ENCODE measurements around the gene CYP4F12. TPM values are rescaled to one million over a fixed set of nuclear protein-coding genes. Genes with fewer than 3 reads are reported as not detected.

CYP4F12 gene
- total RNA-seq, 2 experiments from 2014 or later, result 0.09 TPM; not detected in 1

- intact Hi-C loops (cut with micrococcal nuclease; ENCODE audit: unreplicated experiment), result no loop called here
- BruUV-seq (replicated peaks), result no TSS peak
- Histone ChIP-seq H3K4me3 (ENCODE audit: low read depth, low read length, poor library complexity, severe bottlenecking) (no peak overlapping the region), H3K4me2 (ENCODE audit: low read length) (no peak overlapping the region), H3K79me2 (ENCODE audit: insufficient read depth, low read depth, low read length) (no peaks in the 10 kb centered on the region), H2AFZ (ENCODE audit: low read length) (no peak overlapping the region), H3K27ac (ENCODE audit: low read depth, low read length, poor library complexity, severe bottlenecking) (no peak overlapping the region), H3K36me3 (ENCODE audit: insufficient read depth, low read length) (no peaks in the 10 kb centered on the region), H3K9me2 (ENCODE audit: insufficient read depth, low read length) (no peaks in the 10 kb centered on the region), H4K20me1 (ENCODE audit: insufficient read depth, low read length) (no peaks in the 10 kb centered on the region), H3K9me3 (ENCODE audit: low read length) (no peaks in the 10 kb centered on the region), H3K4me1 (ENCODE audit: insufficient read depth, low read length, poor library complexity, severe bottlenecking) (no peaks in the 10 kb centered on the region)
- ChIA-PET CTCF (ENCODE audit: unreplicated experiment) (no interaction called here), POLR2A (no interaction called here)
- DNase-seq (ENCODE audit: low spot score), result no peak
- no peak for TF ChIP-seq EZH2phosphoT487 (IDR thresholded peaks at IDR 0.05; ENCODE audit: borderline replicate concordance, low read depth, low read length)
- no peak for TF ChIP-seq CTCF (conservative IDR thresholded peaks at IDR 0.05; ENCODE audit: low read length)
Observed at GRCh38 chr19:15663247-15663646, 9.6 kb upstream of the CYP4F12 start.

GRCh38 chr19:15666186-15666585 lies 6.7 kb upstream of the CYP4F12 start:
- CTCF ChIA-PET (ENCODE audit: unreplicated experiment), result no interaction called here

GRCh38 chr19:15666883-15667282 lies 6.0 kb upstream of the CYP4F12 start:
- intact Hi-C loops (cut with micrococcal nuclease; ENCODE audit: unreplicated experiment), result no loop called here

More at GRCh38 chr19:15666186-15666585, 6.7 kb upstream of the CYP4F12 start:
- no peaks in the 10 kb centered on the region for H3K36me3 ChIP-seq (ENCODE audit: insufficient read depth, low read length)
- TF ChIP-seq EZH2phosphoT487 (IDR thresholded peaks at IDR 0.05; ENCODE audit: borderline replicate concordance, low read depth, low read length), result no peak
- TF ChIP-seq CTCF (conservative IDR thresholded peaks at IDR 0.05; ENCODE audit: low read length), result no peak
- no peak overlapping the region for H3K27ac ChIP-seq (ENCODE audit: low read depth, low read length, poor library complexity, severe bottlenecking)
- no peaks in the 10 kb centered on the region for H3K4me1 ChIP-seq (ENCODE audit: insufficient read depth, low read length, poor library complexity, severe bottlenecking)
- H4K20me1 ChIP-seq (ENCODE audit: insufficient read depth, low read length), result no peaks in the 10 kb centered on the region
- H3K9me3 ChIP-seq (ENCODE audit: low read length), result no peaks in the 10 kb centered on the region
- no TSS peak for BruUV-seq (replicated peaks)
- intact Hi-C loops (cut with micrococcal nuclease; ENCODE audit: unreplicated experiment), result no loop called here
- H3K9me2 ChIP-seq (ENCODE audit: insufficient read depth, low read length), result no peaks in the 10 kb centered on the region
- H3K79me2 ChIP-seq (ENCODE audit: insufficient read depth, low read depth, low read length), result no peaks in the 10 kb centered on the region
- no peak for DNase-seq (ENCODE audit: low spot score)
- H2AFZ ChIP-seq (ENCODE audit: low read length), result no peak overlapping the region
- H3K4me2 ChIP-seq (ENCODE audit: low read length), result no peak overlapping the region
- no peak overlapping the region for H3K4me3 ChIP-seq (ENCODE audit: low read depth, low read length, poor library complexity, severe bottlenecking)
- POLR2A ChIA-PET, result no interaction called here

More at GRCh38 chr19:15666883-15667282, 6.0 kb upstream of the CYP4F12 start:
- CTCF ChIA-PET (ENCODE audit: unreplicated experiment), result no interaction called here
- H3K79me2 ChIP-seq (ENCODE audit: insufficient read depth, low read depth, low read length), result no peaks in the 10 kb centered on the region
- H3K4me3 ChIP-seq (ENCODE audit: low read depth, low read length, poor library complexity, severe bottlenecking), result no peak overlapping the region
- no TSS peak for BruUV-seq (replicated peaks)
- H3K9me2 ChIP-seq (ENCODE audit: insufficient read depth, low read length), result no peaks in the 10 kb centered on the region
- no peaks in the 10 kb centered on the region for H4K20me1 ChIP-seq (ENCODE audit: insufficient read depth, low read length)
- H3K36me3 ChIP-seq (ENCODE audit: insufficient read depth, low read length), result no peaks in the 10 kb centered on the region
- no peaks in the 10 kb centered on the region for H3K9me3 ChIP-seq (ENCODE audit: low read length)
- H3K4me1 ChIP-seq (ENCODE audit: insufficient read depth, low read length, poor library complexity, severe bottlenecking), result no peaks in the 10 kb centered on the region
- POLR2A ChIA-PET, result no interaction called here
- TF ChIP-seq CTCF (conservative IDR thresholded peaks at IDR 0.05; ENCODE audit: low read length), result no peak
- no peak for TF ChIP-seq EZH2phosphoT487 (IDR thresholded peaks at IDR 0.05; ENCODE audit: borderline replicate concordance, low read depth, low read length)
- H2AFZ ChIP-seq (ENCODE audit: low read length), result no peak overlapping the region
- H3K4me2 ChIP-seq (ENCODE audit: low read length), result no peak overlapping the region
- no peak overlapping the region for H3K27ac ChIP-seq (ENCODE audit: low read depth, low read length, poor library complexity, severe bottlenecking)
- no peak for DNase-seq (ENCODE audit: low spot score)
